DOHH2 (cell line): Measurements from ENCODE around the gene PKIB.

Experiments
- H3F3A ChIP-seq: fragments of 200-600 bp; sonication (generic), shearing (Covaris generic); 2 replicates; pipeline ENCODE4 v1.6.0; 2016; ENCODE audit warnings: antibody characterized with exemption, mild to moderate bottlenecking; ENCODE audit not compliant: control insufficient read depth, insufficient read depth
- H3K27ac ChIP-seq: fragments of 200-600 bp; sonication (generic); 2 replicates; pipeline ENCODE4 v1.5.1; 2014; ENCODE audit warnings: low read depth, mild to moderate bottlenecking, low read length, moderate library complexity
- H3K27me3 ChIP-seq: fragments of 200-600 bp; sonication (generic); 2 replicates; pipeline ENCODE4 v1.6.1; 2014; ENCODE audit warnings: mild to moderate bottlenecking, low read length, mixed read lengths; ENCODE audit not compliant: control insufficient read depth
- H3K36me3 ChIP-seq: fragments of 200-600 bp; sonication (generic); 2 replicates; pipeline ENCODE4 v1.6.1; 2014; ENCODE audit warnings: mild to moderate bottlenecking, low read length, moderate library complexity, mixed read lengths; ENCODE audit not compliant: control insufficient read depth
- H3K4me1 ChIP-seq: fragments of 200-600 bp; sonication (generic); 2 replicates; pipeline ENCODE4 v1.6.1; 2014; ENCODE audit warnings: mild to moderate bottlenecking, low read length, mixed read lengths; ENCODE audit not compliant: control insufficient read depth
- H3K4me2 ChIP-seq: fragments of 200-600 bp; sonication (generic); 2 replicates; pipeline ENCODE4 v1.6.0; 2014; ENCODE audit warnings: mild to moderate bottlenecking, low read length, moderate library complexity
- H3K4me3 ChIP-seq: fragments of 200-600 bp; sonication (generic); 2 replicates; pipeline ENCODE4 v1.5.1; 2014; ENCODE audit warnings: mild to moderate bottlenecking, low read length, mixed read lengths
- H3K79me2 ChIP-seq: fragments of 200-600 bp; sonication (generic); 2 replicates; pipeline ENCODE4 v1.6.1; 2014; ENCODE audit warnings: mild to moderate bottlenecking, low read length, mixed read lengths; ENCODE audit not compliant: control insufficient read depth
- H3K9me2 ChIP-seq: fragments of 200-600 bp; sonication (generic); replicated peaks from 2 replicates; pipeline ENCODE4 v1.6.1; 2014; ENCODE audit warnings: mild to moderate bottlenecking, low read length, mixed read lengths; ENCODE audit not compliant: control insufficient read depth
- H3K9me3 ChIP-seq: fragments of 200-600 bp; sonication (generic); 2 replicates; pipeline ENCODE4 v1.6.1; 2014; ENCODE audit warnings: antibody characterized with exemption, low read length, mixed read lengths; ENCODE audit not compliant: control insufficient read depth, insufficient read depth
- H4K20me1 ChIP-seq: fragments of 200-600 bp; sonication (generic); 2 replicates; pipeline ENCODE4 v1.6.0; 2014; ENCODE audit warnings: low read depth, mild to moderate bottlenecking, antibody characterized with exemption, low read length, moderate library complexity; ENCODE audit not compliant: control insufficient read depth, insufficient read depth
- CTCF ChIP-seq: fragments of 200-600 bp; sonication (generic); IDR thresholded peaks from one replicate; pipeline ENCODE4 v1.5.1; 2014; ENCODE audit warnings: antibody characterized with exemption, mild to moderate bottlenecking, low read depth, low read length; ENCODE audit not compliant: poor library complexity, severe bottlenecking
- EZH2phosphoT487 ChIP-seq: fragments of 200-600 bp; sonication (generic); IDR thresholded peaks from 2 replicates; pipeline ENCODE4 v1.6.1; 2017; ENCODE audit warnings: borderline replicate concordance, mild to moderate bottlenecking, antibody characterized with exemption, low read length, moderate library complexity, mixed read lengths

PKIB gene

GRCh38 chr6:122772724-122773415 is 162.7 kb downstream of the PKIB start:
- H3K27me3 ChIP-seq = no peaks in the 10 kb centered on the region
- no peak overlapping the region for H3K27ac ChIP-seq
- no peak overlapping the region for H3K4me3 ChIP-seq
- no peaks in the 10 kb centered on the region for H3K4me1 ChIP-seq
- H3K36me3 ChIP-seq = no peaks in the 10 kb centered on the region
- no peaks in the 10 kb centered on the region for H3K9me3 ChIP-seq
- no peak for TF ChIP-seq CTCF
- no peak for TF ChIP-seq EZH2phosphoT487
- H3F3A ChIP-seq = no peaks in the 10 kb centered on the region
- no peak overlapping the region for H3K4me2 ChIP-seq
- H3K9me2 ChIP-seq = no peaks in the 10 kb centered on the region
- H4K20me1 ChIP-seq = no peaks in the 10 kb centered on the region
- H3K79me2 ChIP-seq = no peaks in the 10 kb centered on the region
